Thyroid gland (tissue), 4 donors: Measurements from ENCODE around the gene ALOX5.

Experiments
- POLR2A ChIP-seq, 2 donors: fragments of 450-650 bp; IDR thresholded peaks; one replicate each; pipeline ENCODE4 v1.6.1; 2017; ENCODE audit warnings: antibody characterized with exemption in 2 of 2, mild to moderate bottlenecking in 2 of 2, moderate library complexity in 1 of 2
- TF ChIP-seq, protein P1 (sequence below), 6 experiments: fragments of 200-600 bp in 3 of 6; fragments of 450-650 bp in 3 of 6; sonication (generic) in 3 of 6; IDR thresholded peaks; one replicate each; pipeline ENCODE4 v1.5.1; 2016 to 2019; ENCODE audit warnings: antibody characterized with exemption in 6 of 6, mild to moderate bottlenecking in 2 of 6, inconsistent platforms in 1 of 6, moderate library complexity in 1 of 6

DNA sequence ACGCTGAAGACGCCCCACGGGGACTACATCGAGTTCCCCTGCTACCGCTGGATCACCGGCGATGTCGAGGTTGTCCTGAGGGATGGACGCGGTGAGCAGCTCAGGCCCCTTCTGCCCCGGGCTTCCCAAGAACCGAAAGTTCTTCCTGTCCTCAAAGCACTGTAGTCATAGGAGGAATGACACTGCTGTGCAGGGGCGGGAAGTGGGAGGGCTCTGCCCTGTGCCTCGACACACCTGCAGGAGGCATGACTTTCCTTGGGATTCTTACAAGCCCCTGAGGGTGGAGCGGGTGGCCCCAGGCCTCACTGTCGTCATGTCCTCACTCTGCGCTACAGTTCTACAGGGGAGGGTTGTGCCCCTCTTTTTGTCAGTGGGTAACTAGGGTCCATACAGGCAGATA lies 8.6 kb downstream of the ALOX5 start:
- TF ChIP-seq, protein P1, sequence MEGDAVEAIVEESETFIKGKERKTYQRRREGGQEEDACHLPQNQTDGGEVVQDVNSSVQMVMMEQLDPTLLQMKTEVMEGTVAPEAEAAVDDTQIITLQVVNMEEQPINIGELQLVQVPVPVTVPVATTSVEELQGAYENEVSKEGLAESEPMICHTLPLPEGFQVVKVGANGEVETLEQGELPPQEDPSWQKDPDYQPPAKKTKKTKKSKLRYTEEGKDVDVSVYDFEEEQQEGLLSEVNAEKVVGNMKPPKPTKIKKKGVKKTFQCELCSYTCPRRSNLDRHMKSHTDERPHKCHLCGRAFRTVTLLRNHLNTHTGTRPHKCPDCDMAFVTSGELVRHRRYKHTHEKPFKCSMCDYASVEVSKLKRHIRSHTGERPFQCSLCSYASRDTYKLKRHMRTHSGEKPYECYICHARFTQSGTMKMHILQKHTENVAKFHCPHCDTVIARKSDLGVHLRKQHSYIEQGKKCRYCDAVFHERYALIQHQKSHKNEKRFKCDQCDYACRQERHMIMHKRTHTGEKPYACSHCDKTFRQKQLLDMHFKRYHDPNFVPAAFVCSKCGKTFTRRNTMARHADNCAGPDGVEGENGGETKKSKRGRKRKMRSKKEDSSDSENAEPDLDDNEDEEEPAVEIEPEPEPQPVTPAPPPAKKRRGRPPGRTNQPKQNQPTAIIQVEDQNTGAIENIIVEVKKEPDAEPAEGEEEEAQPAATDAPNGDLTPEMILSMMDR (IDR thresholded peaks at IDR 0.05) = no peak
- TF ChIP-seq POLR2A (IDR thresholded peaks at IDR 0.05) = no peak
